AG04449 (cell line): ENCODE data around the gene ARHGAP32.

ENCODE experiments used
- CTCF ChIA-PET: fragments of 350-600 bp; formaldehyde crosslinking; extraction: SDS; loops from one replicate; lab custom pipeline; 2021; ENCODE audit warnings: antibody characterized with exemption; lab: Yijun Ruan, JAX
- POLR2A ChIA-PET: fragments of 400-600, 350-600 bp; formaldehyde crosslinking; extraction: SDS; loops from one replicate; lab custom pipeline; 2020; ENCODE audit warnings: antibody characterized with exemption, inconsistent platforms; lab: Yijun Ruan, JAX
- DNase-seq: peaks from one replicate; pipeline ENCODE4 v3.0.0-alpha.2; 2010; ENCODE audit warnings: low read depth, low spot score
- H3K4me3 ChIP-seq: 2 replicates; pipeline ENCODE4 v1.5.1; 2011; ENCODE audit warnings: low read depth, mild to moderate bottlenecking, control low read depth, low read length
- CTCF ChIP-seq: IDR thresholded peaks from one replicate; pipeline ENCODE4 v1.5.1; 2011; ENCODE audit warnings: mild to moderate bottlenecking, moderate library complexity, low read length, control low read depth, inconsistent platforms; ENCODE audit not compliant: insufficient read depth; ENCODE audit errors: missing control alignments

Gene ARHGAP32

DNA sequence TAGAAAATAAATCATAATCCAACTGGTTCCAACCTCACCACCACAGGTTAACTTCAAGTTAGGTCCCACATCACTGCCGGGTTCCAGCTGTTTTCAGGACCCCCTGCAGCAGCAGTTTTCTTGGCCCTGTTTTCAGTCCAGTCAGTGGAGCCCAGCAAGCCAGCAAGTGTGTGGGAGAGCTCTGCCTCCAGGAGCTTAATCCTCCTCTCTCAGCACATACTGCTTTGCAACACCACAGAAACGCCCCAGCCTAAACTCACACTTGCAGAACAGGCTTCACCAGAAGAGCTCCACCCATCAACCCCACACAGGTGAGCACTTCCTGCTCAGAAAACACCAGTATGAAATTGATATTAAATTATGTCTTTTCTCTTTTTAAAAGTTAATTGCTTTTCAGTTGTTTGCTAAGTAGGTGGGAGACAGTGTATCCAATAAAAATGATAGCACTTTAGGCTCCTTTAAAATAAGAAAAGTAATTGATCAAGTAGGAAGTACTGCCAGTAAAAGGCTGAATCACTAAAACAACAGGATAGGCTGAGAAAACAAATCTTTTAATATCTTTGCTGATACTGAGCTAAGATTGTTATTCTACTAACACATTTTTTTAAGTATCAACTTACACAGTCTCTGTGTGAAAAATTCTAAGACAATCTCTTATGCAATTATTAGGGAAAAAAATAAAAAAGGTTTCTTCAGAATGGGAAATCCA is 168.0 kb downstream of the ARHGAP32 start:
- POLR2A ChIA-PET: no interaction called here

GRCh38 chr11:129021295-129021694 is 170.8 kb downstream of the ARHGAP32 start:
- H3K4me3 ChIP-seq: no peak overlapping the region
- DNase-seq: no peak
- POLR2A ChIA-PET: no interaction called here
- TF ChIP-seq CTCF: no peak
- CTCF ChIA-PET: no interaction called here

More for the DNA sequence above, 168.0 kb downstream of the ARHGAP32 start:
- no peak for TF ChIP-seq CTCF
- no peak overlapping the region for H3K4me3 ChIP-seq
- no peak for DNase-seq
- CTCF ChIA-PET: no interaction called here

DNA sequence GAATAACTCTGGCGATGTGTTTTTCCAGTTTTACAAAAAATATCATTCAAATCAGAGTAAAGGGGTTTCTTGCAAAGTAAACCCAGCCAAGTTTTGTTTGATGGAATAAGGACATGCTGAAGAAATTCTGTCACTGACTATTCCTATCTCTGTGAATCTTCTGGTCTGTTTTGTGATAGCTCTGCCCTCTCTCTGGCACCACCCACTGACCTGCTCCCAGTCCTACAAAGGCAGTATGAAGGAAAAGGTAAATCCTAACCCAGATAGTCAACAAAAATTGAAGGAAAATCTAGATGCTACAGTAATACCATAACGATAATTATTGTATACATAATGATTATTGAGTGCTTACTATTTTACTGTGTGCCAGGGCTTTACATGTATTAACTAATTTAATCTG is 173.1 kb downstream of the ARHGAP32 start:
- DNase-seq: no peak
- POLR2A ChIA-PET: no interaction called here
- H3K4me3 ChIP-seq: no peak overlapping the region
- CTCF ChIA-PET: no interaction called here
- TF ChIP-seq CTCF: no peak

DNA sequence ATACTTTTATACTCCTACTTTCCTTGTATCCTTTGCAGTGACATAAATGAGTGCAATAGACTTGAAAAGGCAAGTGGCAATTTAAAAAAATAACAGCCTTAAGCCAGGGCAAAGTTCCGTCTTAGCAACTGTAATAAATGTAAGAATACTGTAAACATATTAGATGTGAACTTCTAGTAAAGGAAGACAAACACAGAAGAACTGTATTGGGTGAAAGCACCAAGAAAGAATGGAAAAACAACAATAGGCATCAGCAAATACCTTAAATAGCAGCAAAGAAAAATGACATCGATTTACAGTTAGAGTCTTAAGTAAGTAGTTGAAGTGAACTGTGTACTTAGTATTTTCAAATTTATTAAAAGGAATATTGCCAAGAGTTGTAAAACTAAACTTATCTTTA is 174.0 kb downstream of the ARHGAP32 start:
- CTCF ChIA-PET: no interaction called here
- TF ChIP-seq CTCF: no peak

GRCh38 chr11:129013737-129014475 is 178.2 kb downstream of the ARHGAP32 start:
- no peak for TF ChIP-seq CTCF
- DNase-seq: no peak
- ChIA-PET POLR2A (no interaction called here), CTCF (no interaction called here)
- no peak overlapping the region for H3K4me3 ChIP-seq

More for the DNA sequence above, 174.0 kb downstream of the ARHGAP32 start:
- no peak for DNase-seq
- POLR2A ChIA-PET: no interaction called here
- H3K4me3 ChIP-seq: no peak overlapping the region

- DNase-seq: no peak
- POLR2A ChIA-PET: no interaction called here
- H3K4me3 ChIP-seq: no peak overlapping the region
- TF ChIP-seq CTCF: no peak
- CTCF ChIA-PET: no interaction called here
Measured at GRCh38 chr11:129012880-129013279, 179.2 kb downstream of the ARHGAP32 start.
